Activated CD8-positive, alpha-beta memory T cell treated with anti-CD3 and anti-CD28 coated beads, Interleukin-2, amount 50 U/mL, for 4 hours (primary cell): Measurements from ENCODE around the gene BEX1.
"Not testable (repeated sequence)": the region's sequence is repeated elsewhere in the genome, so short reads cannot be mapped to it uniquely, and the experiment has no call there.

Experiments
- DNase-seq: peaks from one replicate; pipeline ENCODE4 v3.0.0-alpha.2; 2020

Gene BEX1

DNA sequence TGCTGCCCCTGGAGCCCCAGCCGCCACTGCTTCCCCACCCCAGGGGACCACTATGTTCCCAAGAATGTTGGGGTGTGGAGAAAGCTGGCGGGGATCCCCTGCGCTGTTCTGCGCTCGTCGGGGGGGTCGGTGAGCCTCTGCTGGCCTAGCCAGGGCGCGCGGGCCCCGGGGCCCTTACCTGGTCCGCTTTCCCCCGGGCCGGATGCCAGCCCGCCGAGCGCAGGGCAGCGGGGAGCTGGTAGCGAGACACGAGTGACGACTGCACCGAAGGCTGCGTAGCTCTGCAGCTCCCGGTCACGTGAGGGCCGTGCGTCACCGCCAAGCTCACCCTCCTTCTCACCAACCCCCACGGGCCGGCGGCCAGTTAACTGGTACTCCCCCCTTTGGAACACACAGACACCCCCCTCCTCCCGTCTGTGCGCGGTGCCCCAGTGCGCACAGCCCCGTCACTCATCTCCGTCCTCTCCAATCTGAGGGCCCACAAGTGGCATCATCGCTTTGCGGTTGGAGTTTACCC lies at the start of gene BEX1:
TSS of gene BEX1 (minus strand) at position 254 of the 517 bp plus-strand sequence. CDS start 897 bp downstream, outside the sequence.
- no peak for DNase-seq

DNA sequence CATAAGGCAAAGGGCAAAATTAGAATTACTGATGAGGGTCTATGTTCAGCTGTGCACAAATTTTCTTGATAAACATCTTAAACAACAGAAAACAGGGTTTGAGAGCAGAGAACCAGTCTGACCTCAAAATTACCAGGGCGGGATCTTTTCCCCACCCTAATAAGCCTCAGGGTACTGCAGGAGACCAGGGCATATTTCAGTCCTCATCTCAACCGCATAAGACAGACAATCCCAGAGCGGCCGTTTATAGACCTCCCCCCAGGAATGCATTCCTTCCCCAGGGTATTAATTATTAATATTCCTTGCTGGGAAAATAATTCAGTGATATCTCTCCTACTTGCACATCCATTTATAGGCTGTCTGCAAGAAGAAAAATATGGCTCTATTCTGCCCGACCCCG lies 45.5 kb upstream of the BEX1 start:
- not testable (repeated sequence) for DNase-seq

DNA sequence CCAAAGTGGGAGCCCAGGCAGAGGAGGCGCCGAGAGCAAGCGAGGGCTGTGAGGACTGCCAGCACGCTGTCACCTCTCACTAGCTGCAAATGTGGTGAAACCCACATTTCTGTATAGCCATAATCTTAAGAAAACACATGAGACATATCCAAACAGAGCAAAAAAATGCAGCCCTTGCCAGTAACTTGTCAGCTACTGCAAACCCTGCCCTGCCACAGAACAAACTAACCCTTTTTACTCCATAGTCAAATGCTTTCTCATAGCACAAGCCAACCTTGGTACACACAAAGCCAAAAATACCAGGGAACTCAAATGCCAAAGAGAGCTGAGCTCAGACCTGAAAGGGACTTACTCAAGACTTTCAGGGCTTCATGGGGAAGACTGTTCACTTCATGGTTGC lies 43.9 kb upstream of the BEX1 start:
- no peak for DNase-seq

- not testable (repeated sequence) for DNase-seq
Measured at GRCh38 chrX:103107227-103107737, 43.3 kb upstream of the BEX1 start.

DNA sequence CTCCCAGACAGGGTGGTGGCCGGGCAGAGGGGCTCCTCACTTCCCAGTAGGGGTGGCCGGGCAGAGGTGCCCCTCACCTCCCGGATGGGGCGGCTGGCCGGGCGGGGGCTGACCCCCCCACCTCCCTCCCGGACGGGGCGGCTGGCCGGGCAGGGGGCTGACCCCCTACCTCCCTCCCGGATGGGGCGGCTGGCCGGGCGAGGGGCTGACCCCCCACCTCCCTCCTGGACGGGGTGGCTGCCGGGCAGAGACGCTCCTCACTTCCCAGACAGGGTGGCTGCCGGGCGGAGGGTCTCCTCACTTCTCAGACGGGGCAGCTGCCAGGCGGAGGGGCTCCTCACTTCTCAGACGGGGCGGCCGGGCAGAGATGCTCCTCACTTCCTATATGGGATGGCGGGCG lies 40.4 kb upstream of the BEX1 start:
- not testable (repeated sequence) for DNase-seq

DNA sequence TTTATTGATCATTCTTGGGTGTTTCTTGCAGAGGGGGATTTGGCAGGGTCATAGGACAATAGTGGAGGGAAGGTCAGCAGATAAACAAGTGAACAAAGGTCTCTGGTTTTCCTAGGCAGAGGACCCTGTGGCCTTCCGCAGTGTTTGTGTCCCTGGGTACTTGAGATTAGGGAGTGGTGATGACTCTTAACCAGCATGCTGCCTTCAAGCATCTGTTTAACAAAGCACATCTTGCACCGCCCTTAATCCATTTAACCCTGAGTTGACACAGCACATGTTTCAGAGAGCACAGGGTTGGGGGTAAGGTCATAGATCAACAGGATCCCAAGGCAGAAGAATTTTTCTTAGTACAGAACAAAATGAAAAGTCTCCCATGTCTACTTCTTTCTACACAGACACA lies 39.9 kb upstream of the BEX1 start:
- not testable (repeated sequence) for DNase-seq

DNA sequence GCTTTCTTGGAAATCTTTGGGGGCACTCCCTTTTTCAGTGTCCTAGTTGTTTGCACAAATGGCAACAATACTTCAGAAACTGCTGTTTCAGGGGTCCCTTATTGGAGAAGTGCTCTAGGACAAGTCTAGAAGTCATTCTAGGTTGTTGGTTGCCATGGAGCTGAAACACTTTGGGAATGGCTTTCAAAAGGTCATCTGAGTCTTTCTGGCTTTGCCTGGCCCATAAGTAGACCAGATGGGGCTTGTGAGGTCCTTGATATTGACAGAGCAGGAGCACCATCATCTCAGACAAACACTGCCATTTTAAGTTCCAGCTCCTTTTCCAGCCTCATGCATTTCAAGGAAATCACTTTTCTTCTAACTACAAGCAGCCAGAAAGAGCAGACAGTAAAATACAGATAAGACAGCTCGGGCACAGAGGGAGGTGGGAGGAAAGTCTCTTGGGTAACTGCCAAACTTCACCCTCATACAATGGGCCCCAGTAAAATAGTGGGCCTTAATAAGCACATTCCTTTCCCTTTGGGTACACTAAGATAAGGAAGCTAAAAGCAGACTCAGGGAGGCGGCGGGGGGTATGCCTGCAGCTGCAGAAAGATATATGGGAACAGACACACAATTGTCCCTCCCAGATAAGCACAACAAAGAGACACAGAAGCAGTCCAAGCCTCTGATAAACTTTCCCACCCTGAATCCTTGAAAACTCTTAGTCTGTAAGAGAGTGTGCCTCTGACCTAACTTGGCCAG lies 37.5 kb upstream of the BEX1 start:
- DNase-seq = no peak

GRCh38 chrX:103100484-103100883 lies 36.5 kb upstream of the BEX1 start:
- DNase-seq = no peak

DNA sequence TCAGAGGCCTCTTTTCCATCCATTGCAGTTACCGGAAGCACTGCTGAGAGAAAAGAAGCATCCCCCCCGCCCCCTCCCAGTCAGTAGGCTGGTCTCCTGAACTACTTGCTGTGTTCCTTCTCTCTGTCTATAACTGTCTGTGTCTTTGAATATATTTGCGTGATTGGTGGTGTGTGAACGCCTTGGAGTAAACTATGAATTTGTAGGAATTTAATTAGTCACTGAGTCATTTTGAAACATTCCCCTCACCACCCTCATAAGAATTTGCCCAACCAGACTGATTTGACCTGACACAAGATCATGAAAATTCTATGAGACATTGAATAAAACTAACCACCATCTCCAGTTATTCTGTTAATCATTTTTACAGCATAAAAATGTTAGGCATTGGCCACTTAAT lies 35.7 kb upstream of the BEX1 start:
- no peak for DNase-seq

GRCh38 chrX:103098488-103098887 lies 34.5 kb upstream of the BEX1 start:
- DNase-seq = no peak

DNA sequence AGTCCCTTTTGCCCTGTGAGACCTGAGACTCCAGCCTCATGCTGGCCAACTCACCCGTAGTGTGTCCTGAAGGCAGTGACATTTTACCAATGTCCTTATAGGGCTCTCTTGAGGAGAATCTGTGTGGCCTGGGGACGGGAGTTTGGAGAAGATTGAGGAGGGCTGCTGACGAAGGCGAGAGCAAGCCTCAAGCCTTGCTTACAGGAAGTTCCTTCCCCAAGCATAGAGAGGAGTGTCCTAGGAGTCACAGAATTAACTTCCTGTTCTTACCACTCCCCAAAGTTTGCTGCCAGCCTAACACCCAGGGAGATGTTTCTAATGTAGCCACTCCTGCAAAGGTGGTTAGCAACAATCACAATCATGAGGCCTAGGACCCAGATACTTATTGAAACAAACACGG lies 29.0 kb upstream of the BEX1 start, which contains the start of gene NXF3:
TSS of gene NXF3 (minus strand) at position 202 of the 400 bp plus-strand sequence. CDS start at position 82, 120 bp downstream.
- DNase-seq = no peak

- DNase-seq = no peak
Measured at GRCh38 chrX:103081051-103081450, 17.1 kb upstream of the BEX1 start.

- no peak for DNase-seq
Measured at GRCh38 chrX:103073467-103073866, 9.5 kb upstream of the BEX1 start.

DNA sequence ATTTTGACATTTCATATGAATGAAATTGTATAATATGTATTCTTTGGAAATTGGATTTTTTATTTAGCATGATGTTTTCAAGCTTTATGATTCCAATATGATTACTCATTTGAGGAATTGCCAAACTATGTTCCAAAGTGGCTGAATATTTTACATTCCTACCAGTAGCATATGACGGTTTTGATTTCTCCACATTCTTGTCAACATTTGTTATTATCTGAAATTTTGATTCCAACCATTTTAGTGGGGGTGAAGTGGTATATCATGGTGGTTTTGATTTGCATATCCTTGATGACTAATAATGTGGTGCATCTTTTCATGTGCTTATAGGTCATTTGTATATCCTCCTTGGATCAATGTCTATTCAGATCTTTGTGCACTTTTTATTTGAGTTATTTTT lies 2.6 kb upstream of the BEX1 start:
- no peak for DNase-seq

DNA sequence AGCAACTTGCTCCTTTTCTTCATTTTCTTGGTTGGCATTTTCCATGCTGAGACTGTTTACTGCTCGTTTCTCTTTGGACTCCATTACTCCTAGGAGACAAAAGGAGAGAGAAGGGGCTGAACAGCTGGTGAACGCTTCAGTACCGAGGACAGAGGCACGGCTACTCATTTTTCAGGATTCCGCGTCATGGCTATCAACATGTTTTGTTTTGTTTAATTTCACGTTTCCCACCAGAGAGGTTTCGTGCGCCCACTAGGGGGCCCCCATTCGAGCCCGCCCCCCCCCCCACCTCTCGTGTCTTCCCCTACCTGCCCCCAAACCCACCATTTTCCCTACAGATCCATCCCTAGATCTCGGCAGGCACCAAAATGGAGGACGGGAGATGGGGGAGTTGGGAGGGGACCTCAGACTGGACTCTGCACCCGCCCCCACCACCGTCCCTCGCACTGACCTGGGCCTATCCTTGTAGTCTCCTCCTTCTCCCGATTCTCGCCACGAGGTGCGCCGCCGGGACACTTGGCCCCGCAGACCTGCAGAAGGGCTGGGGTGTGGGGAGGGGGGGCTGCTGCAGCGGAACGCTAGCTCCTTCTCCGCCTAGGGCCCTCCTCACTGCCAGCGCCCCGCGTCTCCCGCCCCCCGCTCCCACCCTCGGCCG lies 653 bp downstream of the BEX1 start:
- no peak for DNase-seq

DNA sequence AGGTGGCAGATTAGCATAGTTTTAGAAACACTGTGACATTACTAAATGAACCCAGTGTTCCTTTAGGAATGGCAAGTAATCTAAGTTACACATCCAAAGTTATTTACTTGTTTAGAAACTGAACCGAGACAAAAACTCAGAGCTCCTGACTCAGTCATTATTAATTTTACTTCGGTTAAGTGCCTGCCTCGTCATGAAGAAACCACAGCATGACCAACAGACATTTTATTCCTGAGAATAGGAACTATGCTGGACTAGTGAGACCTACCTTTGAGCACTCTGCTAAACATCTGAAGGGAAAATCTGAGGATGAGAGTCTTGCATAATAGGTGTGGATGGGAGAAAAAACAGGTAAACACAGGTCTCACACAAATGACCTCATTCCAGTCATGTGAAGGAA lies 2.5 kb downstream of the BEX1 start:
- no peak for DNase-seq

- no peak for DNase-seq
Measured at GRCh38 chrX:103056902-103057301, 7.1 kb downstream of the BEX1 start.

DNA sequence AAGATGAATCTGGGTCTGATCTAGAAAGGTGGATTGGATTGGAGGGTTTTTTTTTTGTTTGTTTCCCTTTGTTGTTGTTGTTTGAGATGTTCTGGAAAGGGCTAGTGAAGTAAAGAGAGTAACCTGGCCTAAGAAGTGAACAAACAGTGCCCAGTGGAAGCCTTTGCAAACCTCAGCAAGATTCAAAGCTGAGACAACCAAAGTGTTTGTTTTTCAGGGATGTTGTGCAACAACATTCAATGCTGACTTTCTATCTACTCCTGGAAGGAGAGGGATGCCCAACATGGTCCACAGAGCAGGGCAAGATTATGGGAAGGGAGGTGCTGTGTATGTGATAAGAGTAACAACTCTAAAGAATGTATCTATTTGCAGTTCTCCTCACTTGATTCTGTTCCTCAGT lies 11.3 kb downstream of the BEX1 start:
- DNase-seq = no peak

DNA sequence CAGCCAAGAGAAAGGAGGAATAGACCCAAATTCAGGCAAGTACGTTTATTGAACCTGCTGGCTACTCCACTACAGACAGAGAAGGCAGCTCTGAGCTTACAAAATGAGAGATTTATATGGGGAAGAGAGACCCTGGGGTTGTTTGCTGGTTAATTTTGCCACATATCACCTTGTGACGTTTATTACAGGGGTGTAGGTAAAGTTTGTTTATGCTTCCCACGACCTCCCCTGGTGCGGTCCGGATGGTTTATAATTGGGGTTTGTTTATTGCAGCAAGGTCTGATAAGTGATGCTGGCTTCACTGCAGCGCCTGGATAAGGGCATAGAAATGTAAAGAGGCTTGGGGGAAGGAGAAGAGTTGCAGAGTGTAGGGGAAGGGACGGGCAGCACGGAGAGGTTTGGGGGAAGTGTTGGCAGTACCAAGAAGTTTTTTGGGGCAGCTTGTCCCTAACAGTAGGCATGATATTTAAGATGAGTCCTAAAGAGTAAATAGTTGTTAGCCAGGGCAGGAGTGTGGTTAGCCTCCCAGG lies 12.6 kb downstream of the BEX1 start:
- no peak for DNase-seq

DNA sequence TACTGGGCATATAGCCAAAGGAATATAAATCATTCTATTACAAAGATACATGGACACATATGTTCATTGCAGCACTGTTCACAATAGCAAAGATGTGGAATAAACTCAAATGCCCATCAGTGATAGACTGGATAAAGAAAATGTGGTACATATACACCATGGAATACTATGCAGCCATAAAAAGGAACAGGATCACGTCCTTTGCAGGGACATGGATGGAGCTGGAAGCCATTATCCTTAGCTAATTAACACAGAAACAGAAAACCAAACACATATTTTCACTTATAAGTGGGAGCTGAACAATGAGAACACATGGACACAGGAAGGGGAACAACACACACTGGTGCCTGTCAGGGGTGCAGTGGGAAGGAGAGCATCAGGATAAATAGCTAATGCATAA lies 30.6 kb downstream of the BEX1 start:
- not testable (repeated sequence) for DNase-seq

DNA sequence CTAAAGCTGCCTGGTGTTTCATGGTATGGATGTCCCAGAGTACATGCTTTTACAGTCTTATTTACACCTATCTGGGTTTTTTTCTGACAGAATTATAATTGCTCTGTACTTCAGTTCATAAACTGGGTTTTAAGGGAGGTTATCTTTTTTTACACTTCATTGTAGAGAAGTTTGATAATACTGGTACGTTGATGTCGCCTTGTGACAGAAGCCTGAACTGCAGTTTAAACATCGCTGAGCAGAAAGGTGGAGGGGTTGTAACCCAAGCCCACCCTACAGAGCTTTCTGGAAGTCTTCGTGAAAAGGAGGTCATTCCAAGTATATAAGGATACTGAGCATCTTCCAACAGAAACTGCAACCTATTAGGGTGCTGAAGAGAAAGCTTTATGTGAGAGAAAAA lies 46.4 kb downstream of the BEX1 start:
- DNase-seq = no peak

- DNase-seq = no peak
Measured at GRCh38 chrX:103012945-103013344, 51.0 kb downstream of the BEX1 start.
